ENCODE measurements around the gene PCP2.
"Not testable (repeated sequence)": the region's sequence is repeated elsewhere in the genome, so short reads cannot be mapped to it uniquely, and the experiment has no call there.

The PCP2 gene

GRCh38 chr19:7661744-7662538, 28.4 kb upstream of the PCP2 start:
- no peak for DNase-seq

DNA sequence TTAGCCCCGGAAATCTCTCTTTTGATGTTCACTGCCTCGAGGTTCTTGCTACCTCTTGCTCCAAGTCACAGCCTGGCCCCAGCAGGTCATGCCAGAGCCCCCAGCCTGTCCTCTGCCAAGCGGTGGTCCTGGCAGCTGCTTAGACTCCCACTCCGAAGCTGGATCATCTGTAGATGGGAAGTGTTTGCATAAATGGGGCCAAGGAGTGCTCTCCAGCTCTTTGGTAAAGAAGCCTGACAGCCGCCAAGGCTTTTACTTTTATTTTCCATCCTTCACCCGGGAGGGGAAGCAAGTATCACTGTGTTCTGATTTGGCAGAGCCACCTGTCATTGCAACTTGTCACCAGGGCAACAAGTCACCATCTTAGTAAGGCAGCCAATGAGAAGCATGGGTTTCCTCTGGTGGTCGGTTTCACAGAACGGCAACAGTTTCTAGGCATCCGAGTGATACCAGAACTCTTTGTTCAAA, 24.7 kb upstream of the PCP2 start:
- DNase-seq, result no peak

- no peak for DNase-seq
Observed at GRCh38 chr19:7657131-7657751, 23.7 kb upstream of the PCP2 start.

DNA sequence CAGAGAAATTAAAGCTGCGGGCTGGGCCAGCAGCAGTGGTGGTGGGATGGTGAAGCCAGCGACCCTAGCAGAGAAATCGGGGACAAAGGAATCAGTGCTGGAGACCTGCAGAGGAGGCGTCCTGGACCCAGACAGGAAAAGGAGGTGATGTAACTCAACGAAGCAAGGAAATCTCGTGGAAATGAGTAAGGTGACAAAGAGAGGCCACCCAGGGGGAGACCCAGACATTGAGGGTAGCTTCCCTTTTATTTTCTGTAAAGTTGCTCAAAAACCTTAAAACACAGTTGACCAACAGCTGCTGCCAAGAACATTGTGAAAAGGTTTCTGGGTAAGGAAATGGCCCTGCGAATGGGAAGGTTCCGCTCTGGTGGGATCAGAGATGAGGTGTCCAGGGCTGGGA, 22.1 kb upstream of the PCP2 start:
- DNase-seq, result no peak

GRCh38 chr19:7654401-7654800, 20.9 kb upstream of the PCP2 start:
- no peak for DNase-seq

- peak; percentile 88 for DNase-seq
Observed at GRCh38 chr19:7652061-7652641, 18.6 kb upstream of the PCP2 start.

DNA sequence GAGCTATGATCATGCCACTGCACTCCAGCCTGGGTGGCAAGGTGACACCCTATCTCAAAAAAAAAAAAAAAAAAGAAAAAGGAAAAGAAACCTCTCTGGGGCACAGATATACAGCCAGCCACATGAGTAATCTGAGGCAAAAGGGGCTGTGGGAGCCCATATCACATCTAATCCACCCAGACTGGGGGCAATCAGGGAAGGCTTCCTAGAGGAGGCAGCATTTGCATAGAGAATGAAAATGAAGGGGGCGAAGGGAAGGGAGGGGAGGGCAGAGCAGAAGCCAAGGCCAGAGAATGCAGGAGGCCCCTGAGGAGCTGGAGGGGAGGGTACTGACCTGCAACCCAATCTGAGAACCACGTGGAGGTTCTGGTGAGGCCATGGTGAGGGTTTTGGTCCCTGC, 16.6 kb upstream of the PCP2 start:
- no peak for DNase-seq

DNA sequence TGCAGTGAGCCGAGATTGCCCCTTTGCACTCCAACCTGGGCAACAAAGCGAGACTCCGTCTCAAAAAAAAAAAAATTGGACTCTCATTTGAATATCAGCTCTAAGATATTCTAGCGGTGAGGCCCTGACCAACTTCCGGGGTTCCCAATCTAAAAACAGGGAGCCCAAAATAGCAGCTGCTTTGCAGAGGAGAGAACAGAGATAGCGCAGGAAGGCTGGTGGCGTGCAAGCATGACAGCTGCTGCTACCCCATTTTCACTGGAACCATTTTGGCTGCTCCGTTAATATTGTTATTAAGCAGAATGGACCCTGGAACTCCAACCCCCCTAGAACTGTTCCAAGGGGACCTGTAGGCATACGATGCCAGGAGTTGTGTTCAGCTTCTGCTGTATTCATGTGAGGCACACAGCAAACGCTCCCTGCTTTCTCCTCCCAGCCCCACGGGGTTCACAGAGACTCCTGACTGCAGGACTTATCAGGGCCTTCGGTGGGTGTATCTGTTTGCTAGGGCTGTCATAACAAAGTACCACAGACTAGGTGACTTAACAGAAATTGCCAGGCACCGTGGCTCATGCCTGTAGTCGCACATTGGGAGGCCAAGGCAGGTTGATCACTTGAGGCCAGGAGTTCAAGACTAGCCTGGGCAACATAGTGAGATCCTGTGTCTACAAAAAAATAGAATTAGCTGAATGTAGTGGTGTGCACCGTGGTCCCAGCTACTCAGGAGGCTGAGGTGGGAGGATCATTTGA, 14.9 kb upstream of the PCP2 start:
- no peak for DNase-seq

GRCh38 chr19:7647156-7647555, 13.6 kb upstream of the PCP2 start:
- DNase-seq, result no peak

GRCh38 chr19:7646426-7646700, 12.8 kb upstream of the PCP2 start:
- DNase-seq, result no peak

DNA sequence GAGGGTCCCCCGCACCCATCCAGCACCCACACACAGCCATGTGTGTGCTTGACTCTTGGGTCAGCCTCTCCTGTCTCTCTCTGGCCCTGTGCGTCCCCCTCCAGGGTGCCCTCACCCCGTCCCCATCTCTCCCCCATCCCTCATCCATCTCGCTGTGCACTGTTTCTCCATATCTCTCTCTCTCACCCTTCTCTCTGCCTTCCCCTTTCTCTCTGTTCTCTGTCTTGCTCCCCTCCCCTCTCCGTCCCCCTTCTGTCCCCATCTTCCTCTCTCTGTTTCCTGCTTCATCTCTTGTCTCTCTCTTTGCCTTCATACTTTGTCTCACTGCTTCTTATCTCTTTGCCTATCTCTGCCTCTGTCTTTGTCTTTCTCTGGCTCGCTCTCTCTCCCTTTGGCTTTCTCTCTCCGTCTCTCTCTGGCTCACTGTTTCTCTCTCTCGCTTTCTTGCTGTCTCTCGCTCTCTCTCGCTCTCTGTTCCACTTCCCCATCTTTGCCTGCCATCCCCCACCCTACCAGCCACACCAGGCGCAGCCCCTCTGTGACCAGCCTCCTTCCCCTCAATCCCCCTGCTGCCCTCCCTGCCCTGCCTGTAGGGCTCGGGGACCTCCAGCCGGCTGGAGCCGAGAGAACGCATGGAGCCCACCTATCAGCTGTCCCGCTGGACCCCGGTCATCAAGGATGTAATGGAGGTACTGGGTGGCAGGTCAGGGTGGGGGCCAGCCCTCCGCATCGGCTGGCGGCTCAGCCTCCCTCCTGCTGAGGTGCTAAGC, 12.3 kb upstream of the PCP2 start:
- DNase-seq, result no peak

DNA sequence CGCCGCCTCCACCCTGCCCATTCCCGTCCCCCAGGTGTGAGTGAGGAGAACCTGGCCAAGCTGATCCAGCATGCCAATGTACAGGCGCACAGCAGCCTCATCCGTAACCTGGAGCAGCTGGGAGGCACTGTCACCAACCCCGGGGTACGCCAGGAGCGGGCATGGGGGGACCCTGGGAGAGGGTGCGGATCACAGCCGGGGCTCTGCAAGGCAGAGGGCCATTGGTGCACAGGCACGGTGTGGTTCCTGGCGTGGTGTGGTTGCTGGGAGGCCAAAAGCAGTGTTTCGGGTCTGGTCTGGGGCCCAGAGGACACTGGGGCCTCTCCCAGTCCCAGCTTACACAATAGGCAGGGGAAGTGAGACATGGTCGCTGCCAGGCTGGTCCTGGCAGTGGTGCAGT, 11.6 kb upstream of the PCP2 start:
- DNase-seq, result no peak

- no peak for DNase-seq
Observed at GRCh38 chr19:7644550-7644877, 11.0 kb upstream of the PCP2 start.

GRCh38 chr19:7643629-7644549, 10.4 kb upstream of the PCP2 start:
- not testable (repeated sequence) for DNase-seq

- DNase-seq, result no peak
Observed at GRCh38 chr19:7643031-7643415, 9.5 kb upstream of the PCP2 start.

GRCh38 chr19:7642295-7643030, 8.9 kb upstream of the PCP2 start:
- no peak for DNase-seq

DNA sequence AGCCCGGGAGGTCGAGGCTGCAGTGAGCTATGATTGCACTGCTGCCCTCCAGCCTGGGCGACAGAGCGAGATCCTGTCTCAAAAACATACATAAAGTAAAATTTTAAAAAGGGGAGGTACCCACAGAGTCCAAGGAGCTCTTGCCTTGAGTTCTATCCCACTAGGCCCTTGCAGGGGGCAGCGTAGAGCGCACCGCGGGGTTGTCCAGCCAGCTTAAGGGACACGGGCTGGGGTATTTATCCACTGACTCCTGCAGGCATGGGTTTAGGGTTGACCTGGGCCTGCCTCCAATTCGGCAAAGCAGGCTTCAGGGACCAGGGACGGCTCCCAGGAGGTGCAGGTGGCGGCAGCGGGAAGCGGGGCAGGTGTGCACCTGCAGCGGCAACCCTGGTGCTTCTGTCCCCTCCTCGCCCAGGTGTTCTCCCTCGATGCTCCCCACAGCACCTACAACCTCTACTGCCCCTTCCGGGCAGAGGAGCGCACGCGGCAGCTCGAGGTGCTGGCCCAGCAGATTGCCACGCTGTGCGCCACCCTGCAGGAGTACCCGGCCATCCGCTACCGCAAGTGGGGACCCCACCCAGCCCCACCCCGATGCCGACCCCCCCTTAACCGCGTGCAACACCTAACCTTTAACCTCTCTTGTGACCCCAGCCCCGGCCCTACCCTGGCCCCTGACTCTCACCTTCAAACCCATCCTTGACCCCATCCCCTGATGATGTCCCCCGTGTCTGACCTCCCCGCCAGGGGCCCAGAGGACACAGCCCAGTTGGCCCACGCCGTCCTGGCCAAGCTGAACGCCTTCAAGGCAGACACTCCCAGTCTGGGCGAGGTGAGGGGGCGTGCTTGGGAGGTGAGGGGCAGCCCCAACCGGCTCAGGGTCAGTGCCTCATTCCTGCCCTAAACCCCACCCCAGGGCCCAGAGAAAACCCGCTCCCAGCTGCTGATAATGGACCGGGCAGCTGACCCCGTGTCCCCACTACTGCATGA, 8.1 kb upstream of the PCP2 start:
- no peak for DNase-seq

DNA sequence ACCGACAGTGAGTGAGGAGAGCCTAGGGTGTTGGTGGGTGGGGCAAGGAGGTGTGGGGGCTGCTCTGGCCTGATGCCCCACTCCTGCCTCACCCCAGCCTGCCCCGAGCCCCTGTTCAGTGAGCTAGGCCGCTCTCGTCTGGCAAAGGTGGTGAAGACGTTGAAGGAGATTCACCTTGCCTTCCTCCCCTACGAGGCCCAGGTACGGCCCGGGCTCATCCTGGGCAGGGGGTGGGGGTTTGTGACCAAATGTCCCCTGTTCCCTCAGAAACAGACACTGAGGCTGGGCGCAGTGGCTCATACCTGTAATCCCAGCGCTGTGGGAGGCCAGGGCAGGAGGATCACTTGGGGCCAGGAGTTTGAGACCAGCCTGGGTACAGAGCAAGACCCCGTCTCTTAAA, 7.3 kb upstream of the PCP2 start:
- DNase-seq, result no peak

DNA sequence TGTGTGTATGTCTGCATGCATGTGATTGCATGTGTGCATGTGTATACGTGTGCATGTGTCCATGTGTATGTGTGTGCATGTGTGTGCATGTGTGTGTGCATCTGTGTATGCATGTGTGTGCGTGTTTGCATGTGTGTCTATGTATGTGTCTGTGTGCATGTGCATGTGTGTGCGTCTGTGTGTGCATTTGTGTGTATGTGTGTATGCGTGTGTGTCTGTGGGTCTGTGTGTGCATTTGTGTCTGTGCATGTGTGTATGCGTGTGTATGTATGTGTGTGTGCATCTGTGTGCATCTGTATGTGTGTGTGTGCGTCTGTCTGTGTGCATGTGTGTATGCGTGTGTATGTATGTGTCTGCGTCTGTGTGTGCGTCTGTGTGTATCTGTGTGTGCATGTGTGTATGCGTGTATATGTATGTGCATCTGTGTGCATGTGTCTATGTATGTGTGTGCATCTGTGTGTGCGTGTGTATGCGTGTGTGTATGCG, 6.4 kb upstream of the PCP2 start:
- DNase-seq, result no peak

Data from activated T-cell treated with anti-CD3 and anti-CD28 coated beads for 4 hours (primary cell).